ENCODE measurements around the gene KCTD5.

Gene KCTD5

GRCh38 chr16:2737238-2737605, 54.9 kb downstream of the KCTD5 start:
- no peak for DNase-seq
- TF ChIP-seq POLR2A (IDR thresholded peaks at IDR 0.05; ENCODE audit: low read length) (no peak), GATA1 (IDR thresholded peaks at IDR 0.05; ENCODE audit: low read depth, low read length) (no peak)

GRCh38 chr16:2737895-2738418, 55.6 kb downstream of the KCTD5 start:
- no peak for TF ChIP-seq POLR2A (IDR thresholded peaks at IDR 0.05; ENCODE audit: low read length)
- DNase-seq, result no peak

- no peak for DNase-seq
- TF ChIP-seq POLR2A (IDR thresholded peaks at IDR 0.05; ENCODE audit: low read length) (no peak), GATA1 (IDR thresholded peaks at IDR 0.05; ENCODE audit: low read depth, low read length) (no peak)
Observed at GRCh38 chr16:2738615-2739014, 56.3 kb downstream of the KCTD5 start.

- no peak for DNase-seq
- no peak for TF ChIP-seq POLR2A (IDR thresholded peaks at IDR 0.05; ENCODE audit: low read length)
- TF ChIP-seq GATA1 (IDR thresholded peaks at IDR 0.05; ENCODE audit: low read depth, low read length), result no peak
Observed at GRCh38 chr16:2739625-2740430, 57.5 kb downstream of the KCTD5 start.

GRCh38 chr16:2740476-2740875, 58.2 kb downstream of the KCTD5 start:
- no peak for DNase-seq
- no peak for TF ChIP-seq POLR2A (IDR thresholded peaks at IDR 0.05; ENCODE audit: low read length)

- DNase-seq, result no peak
Observed at GRCh38 chr16:2741168-2741567, 58.8 kb downstream of the KCTD5 start.

GRCh38 chr16:2742323-2743006, 60.1 kb downstream of the KCTD5 start:
- TF ChIP-seq GATA1 (IDR thresholded peaks at IDR 0.05; ENCODE audit: low read depth, low read length) (no peak), POLR2A (IDR thresholded peaks at IDR 0.05; ENCODE audit: low read length) (no peak)
- DNase-seq, result no peak

More at GRCh38 chr16:2741168-2741567, 58.8 kb downstream of the KCTD5 start:
- TF ChIP-seq GATA1 (IDR thresholded peaks at IDR 0.05; ENCODE audit: low read depth, low read length), result no peak
- no peak for TF ChIP-seq POLR2A (IDR thresholded peaks at IDR 0.05; ENCODE audit: low read length)

GRCh38 chr16:2743007-2743810, 60.9 kb downstream of the KCTD5 start:
- TF ChIP-seq GATA1 (IDR thresholded peaks at IDR 0.05; ENCODE audit: low read depth, low read length) (no peak), POLR2A (IDR thresholded peaks at IDR 0.05; ENCODE audit: low read length) (no peak)

GRCh38 chr16:2744711-2745110, 62.4 kb downstream of the KCTD5 start:
- TF ChIP-seq GATA1 (IDR thresholded peaks at IDR 0.05; ENCODE audit: low read depth, low read length) (no peak), POLR2A (IDR thresholded peaks at IDR 0.05; ENCODE audit: low read length) (no peak)
- no peak for DNase-seq

More at GRCh38 chr16:2743007-2743810, 60.9 kb downstream of the KCTD5 start:
- no peak for DNase-seq

- DNase-seq, result no peak
- TF ChIP-seq POLR2A (IDR thresholded peaks at IDR 0.05; ENCODE audit: low read length), result no peak
Observed at GRCh38 chr16:2745116-2745890, 63.0 kb downstream of the KCTD5 start.

- TF ChIP-seq GATA1 (IDR thresholded peaks at IDR 0.05; ENCODE audit: low read depth, low read length) (no peak), POLR2A (IDR thresholded peaks at IDR 0.05; ENCODE audit: low read length) (no peak)
- no peak for DNase-seq
Observed at GRCh38 chr16:2745961-2746360, 63.6 kb downstream of the KCTD5 start.

- TF ChIP-seq GATA1 (IDR thresholded peaks at IDR 0.05; ENCODE audit: low read depth, low read length) (no peak), POLR2A (IDR thresholded peaks at IDR 0.05; ENCODE audit: low read length) (no peak)
- no peak for DNase-seq
Observed at GRCh38 chr16:2748757-2749455, 66.6 kb downstream of the KCTD5 start.

- TF ChIP-seq GATA1 (IDR thresholded peaks at IDR 0.05; ENCODE audit: low read depth, low read length) (no peak), POLR2A (IDR thresholded peaks at IDR 0.05; ENCODE audit: low read length) (no peak)
- no peak for DNase-seq
Observed at GRCh38 chr16:2749476-2749875, 67.2 kb downstream of the KCTD5 start.
